MG63 (cell line): ENCODE measurements around the gene MCAM. TPM values are rescaled to one million over a fixed set of nuclear protein-coding genes. Genes with fewer than 3 reads are reported as not detected.
A peak's percentile ranks its signal among the peaks of the same experiment; 100 is the strongest.

ENCODE experiments used
- DNase-seq: peaks from one replicate; pipeline ENCODE4 v3.0.0-alpha.2; 2020
- H3K27me3 ChIP-seq: fragments of 250-450 bp; sonication (Bioruptor Pico); 2 replicates; pipeline ENCODE4 v1.5.1; 2020; ENCODE audit warnings: mild to moderate bottlenecking, moderate library complexity
- H3K36me3 ChIP-seq: fragments of 250-450 bp; sonication (Bioruptor Pico); 2 replicates; pipeline ENCODE4 v1.5.1; 2020; ENCODE audit warnings: mild to moderate bottlenecking, moderate library complexity
- H3K4me3 ChIP-seq: fragments of 250-450 bp; sonication (Bioruptor Pico); 2 replicates; pipeline ENCODE4 v1.5.1; 2020; ENCODE audit warnings: mild to moderate bottlenecking, moderate library complexity
- H3K9me3 ChIP-seq: fragments of 250-450 bp; sonication (Bioruptor Pico); 2 replicates; pipeline ENCODE4 v1.5.1; 2020; ENCODE audit warnings: mild to moderate bottlenecking, moderate library complexity
- total RNA-seq: library from RNA; depleted of rRNA; stranded (reverse); fragments of >200 nt; shearing (Covaris generic); gene quantifications from 2 replicates; pipeline ENCODE4 v1.2.3, GENCODE V29; 2014; ENCODE audit warnings: low replicate concordance

MCAM gene
- total RNA-seq, 1 experiment from 2014 or later = 1.8 TPM

- peaks cover 10% of the 10 kb centered on the region for H3K36me3 ChIP-seq
- H3K9me3 ChIP-seq = no peaks in the 10 kb centered on the region
- DNase-seq = no peak
- H3K4me3 ChIP-seq = no peak overlapping the region
- H3K27me3 ChIP-seq = no peaks in the 10 kb centered on the region
Observed at GRCh38 chr11:119351232-119351631, 34.3 kb upstream of the MCAM start.

GRCh38 chr11:119350302-119350701 lies 33.4 kb upstream of the MCAM start:
- Histone ChIP-seq H3K36me3 (peaks cover 5% of the 10 kb centered on the region; the same call in 1 of the 2 replicates), H3K4me3 (no peak overlapping the region)

GRCh38 chr11:119347940-119348605 lies 31.1 kb upstream of the MCAM start:
- no peaks in the 10 kb centered on the region for H3K36me3 ChIP-seq
- H3K9me3 ChIP-seq = no peaks in the 10 kb centered on the region
- no peak for DNase-seq
- no peaks in the 10 kb centered on the region for H3K27me3 ChIP-seq
- H3K4me3 ChIP-seq = no peak overlapping the region

More at GRCh38 chr11:119350302-119350701, 33.4 kb upstream of the MCAM start:
- no peaks in the 10 kb centered on the region for H3K27me3 ChIP-seq
- no peaks in the 10 kb centered on the region for H3K9me3 ChIP-seq
- DNase-seq = no peak

GRCh38 chr11:119347242-119347641 lies 30.3 kb upstream of the MCAM start:
- no peaks in the 10 kb centered on the region for H3K27me3 ChIP-seq
- no peaks in the 10 kb centered on the region for H3K36me3 ChIP-seq
- H3K4me3 ChIP-seq = no peak overlapping the region
- no peaks in the 10 kb centered on the region for H3K9me3 ChIP-seq
- DNase-seq = no peak

GRCh38 chr11:119346605-119347004 lies 29.7 kb upstream of the MCAM start, which contains the start of gene MFRP:
TSS of gene MFRP (minus strand) at chr11:119346705. CDS start at chr11:119346513, 192 bp downstream.
- DNase-seq = no peak
- H3K9me3 ChIP-seq = no peaks in the 10 kb centered on the region
- H3K36me3 ChIP-seq = no peaks in the 10 kb centered on the region
- no peaks in the 10 kb centered on the region for H3K27me3 ChIP-seq
- H3K4me3 ChIP-seq = no peak within 1 kb of the TSS

GRCh38 chr11:119345685-119346084 lies 28.8 kb upstream of the MCAM start:
- H3K4me3 ChIP-seq = no peak overlapping the region
- H3K9me3 ChIP-seq = no peaks in the 10 kb centered on the region
- no peaks in the 10 kb centered on the region for H3K27me3 ChIP-seq
- DNase-seq = no peak
- H3K36me3 ChIP-seq = no peaks in the 10 kb centered on the region

GRCh38 chr11:119344291-119345010 lies 27.5 kb upstream of the MCAM start:
- no peaks in the 10 kb centered on the region for H3K9me3 ChIP-seq
- DNase-seq = peak; percentile 71
- H3K36me3 ChIP-seq = no peaks in the 10 kb centered on the region
- H3K27me3 ChIP-seq = no peaks in the 10 kb centered on the region
- H3K4me3 ChIP-seq = no peak overlapping the region

- H3K27me3 ChIP-seq = no peaks in the 10 kb centered on the region
- no peak for DNase-seq
- H3K4me3 ChIP-seq = no peak overlapping the region
Observed at GRCh38 chr11:119343726-119344125, 26.8 kb upstream of the MCAM start.

GRCh38 chr11:119342362-119343130 lies 25.6 kb upstream of the MCAM start:
- no peaks in the 10 kb centered on the region for H3K9me3 ChIP-seq
- no peaks in the 10 kb centered on the region for H3K27me3 ChIP-seq
- H3K4me3 ChIP-seq = no peak overlapping the region
- peaks cover 3% of the 10 kb centered on the region; the same call in 1 of the 2 replicates for H3K36me3 ChIP-seq
- no peak for DNase-seq

More at GRCh38 chr11:119343726-119344125, 26.8 kb upstream of the MCAM start:
- H3K9me3 ChIP-seq = no peaks in the 10 kb centered on the region
- no peaks in the 10 kb centered on the region for H3K36me3 ChIP-seq

GRCh38 chr11:119342023-119342300 lies 25.0 kb upstream of the MCAM start:
- no peaks in the 10 kb centered on the region for H3K9me3 ChIP-seq
- DNase-seq = no peak
- peaks cover 8% of the 10 kb centered on the region for H3K36me3 ChIP-seq
- no peak overlapping the region for H3K4me3 ChIP-seq
- no peaks in the 10 kb centered on the region for H3K27me3 ChIP-seq

GRCh38 chr11:119341222-119342022 lies 24.5 kb upstream of the MCAM start:
- no peaks in the 10 kb centered on the region for H3K9me3 ChIP-seq
- H3K4me3 ChIP-seq = no peak overlapping the region
- peaks cover 13% of the 10 kb centered on the region for H3K36me3 ChIP-seq
- H3K27me3 ChIP-seq = no peaks in the 10 kb centered on the region
- DNase-seq = no peak

GRCh38 chr11:119340335-119341221 lies 23.6 kb upstream of the MCAM start, which contains the start of gene C1QTNF5:
TSS of gene C1QTNF5 (minus strand) at chr11:119340883. CDS start at chr11:119340397, 486 bp downstream.
- Histone ChIP-seq H3K4me3 (no peak within 1 kb of the TSS), H3K36me3 (peaks cover 21% of the 10 kb centered on the region), H3K9me3 (no peaks in the 10 kb centered on the region), H3K27me3 (no peaks in the 10 kb centered on the region)
- DNase-seq = no peak

GRCh38 chr11:119339589-119340334 lies 22.8 kb upstream of the MCAM start:
- Histone ChIP-seq H3K36me3 (peaks cover 28% of the 10 kb centered on the region), H3K9me3 (no peaks in the 10 kb centered on the region), H3K27me3 (no peaks in the 10 kb centered on the region), H3K4me3 (no peak overlapping the region)
- DNase-seq = peak; percentile 42

GRCh38 chr11:119338965-119339588 lies 22.1 kb upstream of the MCAM start:
- no peak for DNase-seq
- Histone ChIP-seq H3K9me3 (no peaks in the 10 kb centered on the region), H3K36me3 (peaks cover 28% of the 10 kb centered on the region), H3K4me3 (no peak overlapping the region), H3K27me3 (no peaks in the 10 kb centered on the region)
